SK-N-SH (cell line): Measurements from ENCODE around the gene TMIGD2.
A peak's percentile ranks its signal among the peaks of the same experiment; 100 is the strongest.

Source experiments
- EZH2phosphoT487 ChIP-seq: fragments of 200-600 bp; sonication (generic); IDR thresholded peaks from 2 replicates; pipeline ENCODE4 v1.6.1; 2017; ENCODE audit warnings: low read depth, mixed run types, mild to moderate bottlenecking, antibody characterized with exemption, moderate library complexity, borderline replicate concordance
- TEAD4 ChIP-seq: IDR thresholded peaks from 2 replicates; pipeline ENCODE4 v1.4.0; 2012; ENCODE audit warnings: mild to moderate bottlenecking, borderline replicate concordance; ENCODE audit not compliant: insufficient read depth
- TF ChIP-seq, protein P1 (sequence below): fragments of 200-600 bp; sonication (generic); IDR thresholded peaks from 2 replicates; pipeline ENCODE4 v1.6.1; 2017; ENCODE audit warnings: antibody characterized with exemption, mild to moderate bottlenecking, moderate library complexity

DNA sequence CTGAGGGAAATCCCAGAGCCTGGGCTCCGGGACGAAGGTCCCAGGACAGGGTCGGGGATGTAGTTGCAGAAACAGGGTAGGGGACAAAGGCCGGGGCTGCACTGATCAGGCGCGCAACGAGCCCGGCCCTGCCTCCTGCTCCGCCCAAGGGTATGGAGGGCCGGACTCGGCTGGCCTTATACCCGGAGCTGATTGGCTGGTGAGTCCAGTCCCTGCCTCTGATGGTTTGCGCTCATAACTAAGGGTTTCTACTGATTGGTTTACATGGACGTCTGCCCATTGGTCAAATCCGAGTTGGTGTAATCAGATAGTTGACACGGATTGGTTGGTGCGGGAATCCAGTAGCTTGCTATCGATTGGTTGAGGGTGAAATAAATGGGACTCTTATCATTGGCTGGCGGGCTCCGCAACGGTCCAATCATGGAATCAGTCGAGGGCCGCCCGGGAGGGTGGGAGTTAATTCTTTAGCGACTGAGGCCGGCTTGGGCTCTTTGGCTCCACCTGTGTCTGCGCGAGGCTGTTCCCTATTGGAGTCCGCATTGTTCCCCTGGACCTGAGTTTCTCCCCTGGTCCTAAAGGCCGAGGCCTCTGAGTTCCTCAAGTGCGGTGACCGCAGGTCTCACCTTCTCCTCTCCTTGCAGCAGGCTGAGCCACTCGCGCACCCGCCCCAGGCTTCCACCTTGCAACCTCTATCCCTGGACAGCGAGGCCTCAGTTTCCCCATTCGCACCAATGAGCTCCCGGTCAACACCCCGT is 40.6 kb upstream of the TMIGD2 start:
- TF ChIP-seq EZH2phosphoT487 (no peak), TEAD4 (no peak)
- TF ChIP-seq, protein P1, sequence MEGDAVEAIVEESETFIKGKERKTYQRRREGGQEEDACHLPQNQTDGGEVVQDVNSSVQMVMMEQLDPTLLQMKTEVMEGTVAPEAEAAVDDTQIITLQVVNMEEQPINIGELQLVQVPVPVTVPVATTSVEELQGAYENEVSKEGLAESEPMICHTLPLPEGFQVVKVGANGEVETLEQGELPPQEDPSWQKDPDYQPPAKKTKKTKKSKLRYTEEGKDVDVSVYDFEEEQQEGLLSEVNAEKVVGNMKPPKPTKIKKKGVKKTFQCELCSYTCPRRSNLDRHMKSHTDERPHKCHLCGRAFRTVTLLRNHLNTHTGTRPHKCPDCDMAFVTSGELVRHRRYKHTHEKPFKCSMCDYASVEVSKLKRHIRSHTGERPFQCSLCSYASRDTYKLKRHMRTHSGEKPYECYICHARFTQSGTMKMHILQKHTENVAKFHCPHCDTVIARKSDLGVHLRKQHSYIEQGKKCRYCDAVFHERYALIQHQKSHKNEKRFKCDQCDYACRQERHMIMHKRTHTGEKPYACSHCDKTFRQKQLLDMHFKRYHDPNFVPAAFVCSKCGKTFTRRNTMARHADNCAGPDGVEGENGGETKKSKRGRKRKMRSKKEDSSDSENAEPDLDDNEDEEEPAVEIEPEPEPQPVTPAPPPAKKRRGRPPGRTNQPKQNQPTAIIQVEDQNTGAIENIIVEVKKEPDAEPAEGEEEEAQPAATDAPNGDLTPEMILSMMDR, result peak; percentile 35; the same call in 1 of the 2 replicates
